Esophagus squamous epithelium (tissue), 5 donors: ENCODE data around the gene IL17RE. TPM values are rescaled to one million over a fixed set of nuclear protein-coding genes. Genes with fewer than 3 reads are reported as not detected.

Source experiments
- DNase-seq: peaks from one replicate; lab custom pipeline; 2025; lab: John Stamatoyannopoulos, UW
- H3K27ac ChIP-seq, 4 donors: fragments of 200-600 bp; sonication (generic); one replicate each; pipeline ENCODE4 v1.5.1; 2016 to 2019; ENCODE audit warnings: mild to moderate bottlenecking in 1 of 4
- H3K27me3 ChIP-seq, 4 donors: fragments of 200-600 bp; sonication (generic); 1 replicate in 3 of 4; 2 replicates in 1 of 4; pipeline versions ENCODE4 v1.5.1 to v1.6.0; 2017 to 2021; ENCODE audit warnings: antibody characterized with exemption in 1 of 4
- H3K36me3 ChIP-seq, 3 donors: fragments of 200-600 bp; sonication (generic); one replicate each; pipeline ENCODE4 v1.5.1; 2016 to 2019
- H3K4me1 ChIP-seq, 3 donors: fragments of 200-600 bp; sonication (generic); one replicate each; pipeline ENCODE4 v1.5.1; 2017 to 2019
- H3K4me3 ChIP-seq, 4 donors: fragments of 200-600 bp; sonication (generic); 1 replicate in 3 of 4; 2 replicates in 1 of 4; pipeline ENCODE4 v1.5.1; 2016 to 2019; ENCODE audit warnings: mild to moderate bottlenecking in 2 of 4, moderate library complexity in 1 of 4
- H3K9me3 ChIP-seq, 3 donors: fragments of 200-600 bp; sonication (generic); one replicate each; pipeline ENCODE4 v1.5.1; 2016 to 2019
- CTCF ChIP-seq, 6 experiments: fragments of 450-650 bp in 4 of 6; fragments of 200-600 bp in 2 of 6; sonication (generic) in 2 of 6; IDR thresholded peaks; one replicate each; pipeline ENCODE4 v1.5.1; 2016 to 2019; ENCODE audit warnings: antibody characterized with exemption in 6 of 6, mild to moderate bottlenecking in 4 of 6, moderate library complexity in 4 of 6
- POLR2A ChIP-seq, 4 donors: fragments of 450-650 bp; IDR thresholded peaks; one replicate each; pipeline ENCODE4 v1.6.1; 2017; ENCODE audit warnings: antibody characterized with exemption in 4 of 4, mild to moderate bottlenecking in 4 of 4, moderate library complexity in 3 of 4
- WGBS, 2 donors: methylation state at CpG; one replicate each; pipeline ENCODE4 v1.1.5; 2018; 5-methylcytosine and 5-hydroxymethylcytosine counted together
- intact Hi-C: fragments of 100-400 bp; cut with DNase I; formaldehyde crosslinking; loops from one replicate; pipeline ENCODE4 v1.15.0; 2022
- total RNA-seq, 4 donors: library from RNA; depleted of rRNA; stranded (reverse); fragments of >200 nt; gene quantifications; one replicate each; pipeline ENCODE4 v1.1.0, GENCODE V29; 2016
- donor health status: DM: yes; HTN: yes; CAD: no.

Gene IL17RE
- total RNA-seq, 4 donors from 2014 or later = 7.5 to 15.3 (median 12.1) TPM

- H3K27me3 ChIP-seq = no peaks in the 10 kb centered on the region
- peaks cover 0 to 32% (median 0%) of the 10 kb centered on the region in 3 donors for H3K36me3 ChIP-seq
- peak overlapping the region in 3 of 4 donors; percentile 59 to 79 (median 63) for H3K4me3 ChIP-seq
- intact Hi-C loops = no loop called here
- H3K4me1 ChIP-seq = peaks cover 37 to 57% (median 46%) of the 10 kb centered on the region in 3 donors
- H3K27ac ChIP-seq = peak overlapping the region in 3 of 4 donors; percentile 86 to 97 (median 94)
- H3K9me3 ChIP-seq = no peaks in the 10 kb centered on the region
- DNase-seq = no peak
- no peak for TF ChIP-seq CTCF (IDR thresholded peaks at IDR 0.05)
- TF ChIP-seq POLR2A (IDR thresholded peaks at IDR 0.05) = no peak
- 94 to 95% methylated on average over 7 of the region's 8 CpGs for WGBS, 2 donors
Measured at GRCh38 chr3:9918261-9919038, 15.8 kb downstream of the IL17RE start.

GRCh38 chr3:9928158-9928557 is 25.5 kb downstream of the IL17RE start:
- Histone ChIP-seq H3K36me3 (peaks cover 0 to 78% (median 0%) of the 10 kb centered on the region in 3 donors), H3K4me3 (no peak overlapping the region), H3K27me3 (no peaks in the 10 kb centered on the region), H3K27ac (no peak overlapping the region), H3K9me3 (no peaks in the 10 kb centered on the region), H3K4me1 (peaks cover 0 to 16% (median 8%) of the 10 kb centered on the region in 3 donors)
- intact Hi-C loops = no loop called here
- TF ChIP-seq CTCF (IDR thresholded peaks at IDR 0.05) = no peak
- 91 to 100% methylated on average over 5 of the region's 23 CpGs for WGBS, 2 donors
- DNase-seq = no peak

GRCh38 chr3:9930804-9931418 is 28.3 kb downstream of the IL17RE start:
- H3K9me3 ChIP-seq = no peaks in the 10 kb centered on the region
- DNase-seq = no peak
- peaks cover 0 to 59% (median 0%) of the 10 kb centered on the region in 3 donors for H3K36me3 ChIP-seq
- no peak for TF ChIP-seq POLR2A (IDR thresholded peaks at IDR 0.05)
- no peak for TF ChIP-seq CTCF (IDR thresholded peaks at IDR 0.05)
- H3K27me3 ChIP-seq = no peaks in the 10 kb centered on the region
- H3K4me3 ChIP-seq = no peak overlapping the region
- intact Hi-C loops = loop anchor here (5.0 kb wide), 1 partner anchor 89 kb away; the partner anchor contains the start of gene RPUSD3
- no peak overlapping the region for H3K27ac ChIP-seq
- WGBS, 2 donors = 90 to 100% methylated on average over 4 of the region's 4 CpGs
- peaks cover 13 to 39% (median 25%) of the 10 kb centered on the region in 3 donors for H3K4me1 ChIP-seq

GRCh38 chr3:9932535-9932842 is 29.8 kb downstream of the IL17RE start:
- peak overlapping the region; percentile 95 to 99 (median 97) for H3K27ac ChIP-seq
- peaks cover 0 to 58% (median 7%) of the 10 kb centered on the region in 3 donors for H3K36me3 ChIP-seq
- no peaks in the 10 kb centered on the region for H3K9me3 ChIP-seq
- WGBS, 2 donors = 0% methylated on average over 1 to 8 of the region's 13 CpGs
- no peak for DNase-seq
- H3K4me3 ChIP-seq = peak overlapping the region; percentile 59 to 91 (median 81)
- no peaks in the 10 kb centered on the region for H3K27me3 ChIP-seq
- TF ChIP-seq CTCF (IDR thresholded peaks at IDR 0.05) (no peak), POLR2A (IDR thresholded peaks at IDR 0.05) (no peak)
- H3K4me1 ChIP-seq = peaks cover 13 to 42% (median 29%) of the 10 kb centered on the region in 3 donors
- intact Hi-C loops = loop anchor here (5.0 kb wide), 1 partner anchor 90 kb away; the partner anchor contains the start of gene RPUSD3
